Measurements from ENCODE around the gene MSRB3. TPM values are rescaled to one million over a fixed set of nuclear protein-coding genes. Genes with fewer than 3 reads are reported as not detected.
"Not testable (repeated sequence)": the region's sequence is repeated elsewhere in the genome, so short reads cannot be mapped to it uniquely, and the experiment has no call there.

The MSRB3 gene
- polyA plus RNA-seq (2013, experiment 1 of 2; ENCODE audit: insufficient read length), result 74.4 TPM
- 75.4 TPM for polyA plus RNA-seq (2013, experiment 2 of 2; ENCODE audit: insufficient read length)

DNA sequence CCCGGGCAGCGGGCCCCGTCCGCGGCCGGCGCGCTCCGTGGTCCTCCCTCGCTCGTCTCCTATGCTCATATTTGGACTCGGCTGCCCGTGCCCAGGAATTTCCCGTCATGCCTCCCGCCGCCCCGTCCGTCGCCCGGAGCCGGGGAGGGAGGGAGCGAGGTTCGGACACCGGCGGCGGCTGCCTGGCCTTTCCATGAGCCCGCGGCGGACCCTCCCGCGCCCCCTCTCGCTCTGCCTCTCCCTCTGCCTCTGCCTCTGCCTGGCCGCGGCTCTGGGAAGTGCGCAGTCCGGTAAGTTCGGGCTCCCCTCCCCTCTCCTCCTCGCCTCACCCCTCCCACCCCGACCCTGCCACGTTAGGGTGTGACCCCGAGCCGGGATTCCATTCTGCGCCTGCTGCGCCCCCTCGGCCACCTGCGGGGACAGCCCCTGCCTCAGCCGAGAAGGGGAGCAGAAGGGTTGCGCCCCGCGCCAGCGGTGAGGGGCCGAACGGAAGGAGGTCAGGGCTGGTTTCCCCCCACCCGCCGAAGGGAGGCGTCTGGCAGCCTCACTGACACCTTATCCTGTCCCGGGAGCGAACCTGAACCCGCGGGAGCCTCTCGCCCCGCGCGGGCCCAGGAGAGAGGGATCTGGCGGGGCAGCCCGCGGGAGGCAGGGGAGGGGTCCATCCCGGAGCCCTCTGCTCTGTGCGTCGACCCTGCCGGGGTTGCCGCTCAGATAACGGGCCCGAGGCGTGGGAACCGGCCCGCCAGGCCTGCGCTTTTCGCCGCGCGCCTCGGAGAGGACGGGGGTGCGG is at the start of gene MSRB3:
MSRB3 (plus strand) TSS at position 108 of the 793 bp plus-strand sequence. CDS start 29,897 bp downstream, outside the sequence.
- peak; percentile 88 for DNase-seq

DNA sequence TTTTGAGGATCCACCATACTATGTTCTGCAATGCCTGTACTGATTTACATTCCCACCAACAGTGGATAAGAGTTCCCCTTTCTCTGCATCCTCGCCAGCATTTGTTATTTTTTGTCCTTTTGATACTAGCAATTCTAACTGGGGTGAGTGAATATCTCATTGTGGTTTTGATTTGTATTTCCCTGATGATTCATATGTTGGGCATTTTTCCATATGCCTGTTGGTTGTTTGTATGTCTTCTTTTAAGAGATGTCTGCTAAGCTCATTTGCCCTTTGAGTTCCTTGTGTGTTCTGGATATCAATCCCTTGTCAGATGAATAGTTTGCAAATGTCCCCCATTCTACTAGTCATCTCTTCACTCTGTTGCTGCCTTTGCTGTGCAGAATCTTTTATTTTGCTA is 49.0 kb upstream of the MSRB3 start:
- DNase-seq, result peak; percentile 57

DNA sequence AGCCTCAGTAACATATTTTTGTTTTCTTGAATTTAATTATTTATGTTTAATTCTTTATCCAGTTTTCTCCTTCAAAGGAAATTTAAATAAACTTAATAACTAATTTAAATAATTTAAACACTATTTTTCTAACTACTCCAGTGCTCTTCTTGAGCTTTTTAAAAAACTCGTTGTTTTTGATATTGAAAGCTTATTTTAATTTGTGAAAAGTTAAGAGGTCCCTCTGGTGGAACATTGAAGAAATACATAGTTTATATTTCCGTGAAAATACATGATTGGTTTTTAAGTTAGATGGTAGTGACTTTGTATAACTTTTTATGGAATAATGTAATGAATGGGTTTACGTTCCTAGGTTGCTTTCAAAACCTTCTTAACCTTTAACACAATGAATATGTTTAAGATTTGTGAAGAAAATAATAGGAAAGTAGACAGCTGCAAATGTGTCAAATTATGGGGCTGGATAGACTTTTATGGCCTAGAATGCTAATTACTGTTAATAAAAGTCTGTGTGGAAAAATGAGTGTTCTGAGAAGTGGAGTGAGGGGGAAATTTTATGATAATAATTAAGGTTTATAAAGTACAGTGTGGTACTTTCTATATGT is 45.9 kb upstream of the MSRB3 start:
- DNase-seq, result peak; percentile 13

DNA sequence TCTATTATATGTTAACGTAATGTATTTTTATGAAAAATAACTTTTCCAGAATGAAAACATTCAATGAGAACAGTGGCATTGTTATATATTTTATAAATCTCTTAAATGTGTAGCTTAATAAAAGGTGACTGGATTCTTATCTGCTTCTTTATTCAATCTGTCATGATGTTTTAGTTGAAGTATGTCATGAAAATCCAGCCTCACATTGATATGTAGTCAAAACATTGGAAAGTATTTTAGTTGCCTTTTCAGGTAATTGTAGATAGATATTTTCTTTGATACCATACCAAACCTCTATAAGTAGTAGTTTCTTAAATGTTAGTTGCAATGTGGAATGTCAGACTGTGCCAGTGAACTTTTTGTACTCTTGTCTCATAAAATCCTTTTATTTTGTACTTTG is 41.3 kb upstream of the MSRB3 start:
- DNase-seq, result no peak

DNA sequence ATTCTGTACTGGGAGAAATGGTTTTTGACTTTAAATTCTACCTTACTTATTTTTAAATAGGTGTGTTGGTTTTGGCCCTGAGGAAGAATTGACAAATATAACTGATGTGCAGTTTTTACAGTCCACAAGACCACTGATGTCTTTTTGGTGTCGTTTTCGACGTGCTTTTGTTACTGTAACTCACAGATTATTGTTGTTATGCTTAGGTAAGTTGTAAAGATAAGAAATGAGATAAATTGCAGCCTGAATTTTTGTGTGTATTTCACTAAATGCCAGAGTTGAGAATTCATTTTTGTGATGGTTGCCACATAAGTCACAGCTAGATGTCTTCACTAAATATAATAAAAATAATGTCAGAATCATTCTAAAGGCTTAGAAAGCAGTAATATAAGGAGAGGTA is 39.9 kb upstream of the MSRB3 start:
- no peak for DNase-seq

DNA sequence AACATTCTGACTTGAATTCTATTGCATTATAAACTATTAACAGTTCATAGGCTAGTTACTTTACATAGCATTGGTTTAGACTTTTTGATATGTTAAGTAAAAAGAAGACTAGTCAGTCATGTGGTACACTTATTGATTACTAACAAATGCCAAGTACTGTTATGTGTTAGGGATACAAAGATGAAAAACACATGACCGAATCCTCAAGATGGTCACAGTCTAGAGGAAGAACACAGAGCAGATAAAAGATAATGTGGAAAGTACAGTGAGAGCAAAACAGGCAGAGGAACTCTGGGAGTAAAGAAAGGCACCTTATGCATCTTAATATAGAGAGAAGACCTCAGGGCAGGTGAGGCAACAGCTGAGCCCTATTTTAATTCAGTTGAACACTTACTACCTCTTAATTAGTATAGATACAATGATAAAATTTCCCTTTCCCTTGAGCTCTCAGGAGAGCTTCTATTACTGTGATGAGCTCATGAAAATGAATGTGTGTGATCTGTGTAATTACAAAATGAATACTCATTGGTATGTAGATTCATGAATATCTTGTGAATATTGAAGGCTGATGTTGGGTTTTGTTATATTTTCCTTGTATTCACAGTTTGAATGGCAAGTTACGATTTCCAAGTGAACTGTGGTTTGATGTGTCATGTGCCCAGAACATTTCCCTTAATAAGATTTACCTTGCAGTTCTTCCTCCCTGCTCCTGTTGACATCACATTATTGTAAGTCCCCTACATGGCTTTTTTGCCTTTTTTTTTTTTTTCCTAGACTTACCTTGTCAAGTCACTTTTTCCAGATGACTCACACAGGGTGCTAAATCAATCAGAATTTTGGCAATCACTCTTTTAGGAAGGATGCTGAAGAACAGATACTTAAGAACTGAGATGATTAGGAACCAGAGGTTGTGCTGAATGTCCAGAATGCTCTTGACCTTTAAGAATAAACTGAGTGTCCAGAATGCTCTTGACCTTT is 29.5 kb upstream of the MSRB3 start:
- DNase-seq, result no peak

DNA sequence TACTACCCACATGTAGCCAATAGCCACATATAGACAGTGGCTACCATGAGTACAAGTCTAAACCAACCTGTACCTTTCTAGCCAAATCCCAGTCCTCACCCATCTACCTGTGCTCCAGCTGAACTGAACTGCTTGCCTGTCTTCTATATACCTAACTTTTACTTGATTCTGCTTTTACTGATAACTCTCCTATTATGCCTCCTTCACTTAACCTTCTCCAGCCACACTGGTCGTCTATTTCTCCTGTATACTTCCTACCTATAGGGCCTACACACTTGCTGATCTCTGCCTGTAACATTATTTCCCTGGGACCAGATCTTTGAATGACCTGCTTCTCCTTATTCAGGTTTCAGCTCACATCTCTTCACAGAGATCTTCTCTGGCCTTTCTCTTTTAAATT is 26.0 kb upstream of the MSRB3 start:
- DNase-seq, result no peak

DNA sequence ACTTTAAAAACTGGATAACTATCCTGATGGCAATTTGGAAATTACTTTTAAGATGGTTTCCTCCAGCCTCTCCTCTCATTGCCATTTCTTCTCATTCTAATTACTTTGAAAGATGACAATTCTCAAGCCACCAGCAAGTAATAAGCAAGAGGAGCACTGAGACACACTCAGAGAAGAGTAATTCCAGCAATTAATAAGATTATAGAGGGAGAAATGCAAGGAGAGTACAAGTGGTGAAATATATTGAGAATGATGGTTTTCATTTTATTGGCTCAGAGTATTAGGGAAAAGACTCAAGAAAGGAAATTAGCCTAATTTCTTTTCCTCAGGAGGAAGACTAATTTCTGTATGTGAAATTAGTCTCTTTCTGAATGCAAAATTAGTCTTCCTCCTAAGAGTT is 20.5 kb upstream of the MSRB3 start:
- no peak for DNase-seq

DNA sequence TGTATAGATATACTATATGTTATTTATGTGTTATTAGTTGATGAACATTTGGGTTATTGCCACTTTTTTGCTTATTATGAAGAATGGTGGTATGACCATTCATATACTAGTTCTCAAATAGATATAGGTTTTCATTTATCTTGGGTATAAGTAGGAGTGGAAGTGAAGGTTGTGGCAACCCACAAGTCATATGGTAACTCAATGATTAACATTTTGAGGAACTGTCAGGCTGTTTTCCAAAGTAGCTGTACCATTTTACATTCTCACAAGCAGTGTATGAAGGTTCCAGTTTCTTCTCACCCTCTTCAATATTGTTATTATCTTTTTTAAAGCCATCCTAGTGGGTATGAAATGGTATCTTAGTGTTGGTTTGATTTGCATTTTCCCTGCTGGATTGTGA is 19.0 kb upstream of the MSRB3 start:
- DNase-seq, result no peak

DNA sequence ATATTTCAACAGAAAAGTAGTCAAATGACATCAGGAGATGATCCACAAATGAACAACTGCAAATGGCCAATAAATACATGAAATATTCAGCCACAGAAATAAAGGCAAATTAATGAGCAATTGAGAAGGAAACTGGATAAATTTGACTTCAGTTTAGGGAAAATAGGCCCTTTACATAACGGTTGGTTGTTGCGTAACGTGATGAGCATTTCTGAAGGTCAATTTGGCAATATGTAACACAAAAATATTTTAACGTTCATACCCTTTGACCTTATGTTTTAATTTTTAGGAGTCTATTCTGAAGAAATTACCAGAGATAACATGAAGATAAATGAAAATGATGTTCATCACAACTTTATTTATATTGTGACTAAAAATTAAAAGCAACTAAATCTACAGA is 14.7 kb upstream of the MSRB3 start:
- DNase-seq, result no peak

DNA sequence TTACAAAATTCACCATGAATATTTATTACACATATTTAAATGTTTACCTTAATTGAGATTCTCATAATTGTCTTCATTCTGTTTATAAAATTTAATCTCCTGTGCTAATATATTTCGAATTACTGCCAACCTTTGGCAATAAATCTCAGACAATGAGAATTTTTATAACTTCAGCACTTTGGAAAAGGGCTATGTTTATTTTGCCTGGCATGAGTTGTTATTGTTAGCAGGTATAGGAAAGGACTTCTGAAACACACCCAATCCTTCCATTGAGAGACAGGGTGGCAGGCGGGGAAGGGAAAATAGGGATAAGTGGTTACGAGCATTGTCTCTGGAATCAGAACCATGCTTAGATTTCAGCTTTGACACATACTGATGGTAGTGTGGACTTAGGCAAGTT is 12.1 kb upstream of the MSRB3 start:
- DNase-seq, result no peak

DNA sequence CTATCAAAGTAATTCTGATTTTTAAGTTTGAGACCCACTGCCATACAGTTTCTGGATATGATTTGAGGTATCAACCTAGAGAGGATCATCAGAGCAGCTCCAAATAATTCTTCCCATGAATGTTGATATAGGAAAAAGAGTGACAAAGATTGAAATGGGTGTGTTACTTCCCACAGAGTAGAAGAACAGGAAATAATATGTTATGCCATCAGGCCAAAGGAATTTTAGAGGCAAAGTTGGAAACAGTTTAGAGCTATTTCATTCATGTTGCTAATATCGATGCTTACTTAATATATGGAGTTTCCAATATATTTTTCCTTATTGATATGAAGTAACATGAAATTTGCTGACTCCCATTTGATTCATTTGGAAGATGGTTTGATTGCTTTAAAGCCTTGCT is 8.9 kb upstream of the MSRB3 start:
- DNase-seq, result peak; percentile 26

DNA sequence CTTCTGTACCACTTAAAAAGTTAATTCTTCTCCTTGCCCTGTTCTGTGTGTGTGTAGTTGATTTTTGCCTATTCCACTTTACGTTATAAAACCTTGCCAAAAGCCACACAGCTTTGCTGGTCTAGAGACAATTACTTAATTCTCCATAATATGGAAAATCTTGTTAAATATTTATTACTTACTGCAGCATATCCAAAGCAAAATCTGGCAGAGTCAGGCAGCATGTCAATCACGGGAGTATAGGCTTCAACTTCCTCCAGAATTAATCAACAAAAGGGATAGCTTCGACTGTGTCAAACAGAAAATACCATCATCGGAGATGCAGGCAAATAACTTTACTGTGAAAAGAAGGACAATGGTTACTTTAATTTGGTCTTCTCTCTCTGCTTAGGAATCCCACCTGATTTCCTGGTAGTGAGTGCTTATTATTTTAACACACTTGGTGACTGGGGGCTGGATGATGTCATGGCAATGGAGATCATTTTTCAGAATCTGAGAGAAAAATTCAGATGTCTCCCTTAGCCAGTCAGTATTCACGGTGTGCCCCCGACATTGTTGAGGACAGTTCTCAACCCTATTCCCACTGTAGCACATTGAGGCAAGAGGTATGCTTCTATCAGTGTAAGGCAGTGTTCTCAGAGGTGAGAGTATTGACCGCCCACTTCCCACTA is 3.7 kb upstream of the MSRB3 start:
- DNase-seq, result no peak

DNA sequence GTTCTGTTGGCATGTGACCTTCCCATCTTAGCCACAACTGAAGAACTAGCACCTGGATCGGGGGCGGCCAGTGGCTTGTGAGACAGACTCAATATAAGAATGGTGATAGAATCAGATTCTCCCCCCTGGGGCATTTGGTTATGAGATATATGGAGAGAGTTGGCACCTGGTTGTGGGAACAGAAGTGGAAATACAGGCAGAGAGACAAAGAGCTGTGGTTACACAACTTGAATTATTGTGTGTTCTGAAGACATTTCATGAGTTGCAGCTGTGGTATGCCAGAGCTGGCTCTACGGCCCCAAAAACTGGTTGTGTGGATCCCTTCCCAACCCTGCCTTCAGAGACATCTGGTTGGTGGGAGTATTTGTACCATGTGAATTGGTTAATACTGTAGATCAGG is 2.9 kb upstream of the MSRB3 start:
- DNase-seq, result no peak

DNA sequence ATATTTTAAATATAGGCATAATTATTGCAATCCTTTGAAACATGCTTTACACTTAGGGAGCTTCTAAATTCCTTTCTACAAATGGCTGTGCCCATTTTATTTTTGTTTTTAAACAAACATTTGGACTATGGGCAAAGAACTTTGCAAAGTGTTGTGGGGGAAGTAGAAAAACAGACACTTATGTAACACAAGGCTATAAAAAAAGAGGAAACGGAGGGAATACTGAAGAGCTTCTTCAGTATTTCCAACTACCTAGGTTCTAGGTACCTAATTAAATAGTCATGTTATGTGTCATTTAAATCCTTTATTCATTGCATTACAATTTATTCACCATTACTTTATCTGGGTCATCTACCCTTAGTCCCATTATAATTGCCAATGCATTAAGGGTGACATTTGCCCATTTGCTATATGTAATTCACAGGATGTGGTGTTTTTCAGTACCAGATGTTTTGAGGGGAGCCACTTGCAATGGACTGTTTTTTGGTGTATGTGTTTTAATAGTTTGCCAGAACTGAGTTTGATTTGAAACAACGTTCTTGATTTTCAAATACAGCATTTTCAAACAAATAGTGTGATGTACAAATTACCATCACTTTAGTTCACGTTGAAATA is 1.5 kb upstream of the MSRB3 start:
- DNase-seq, result no peak

DNA sequence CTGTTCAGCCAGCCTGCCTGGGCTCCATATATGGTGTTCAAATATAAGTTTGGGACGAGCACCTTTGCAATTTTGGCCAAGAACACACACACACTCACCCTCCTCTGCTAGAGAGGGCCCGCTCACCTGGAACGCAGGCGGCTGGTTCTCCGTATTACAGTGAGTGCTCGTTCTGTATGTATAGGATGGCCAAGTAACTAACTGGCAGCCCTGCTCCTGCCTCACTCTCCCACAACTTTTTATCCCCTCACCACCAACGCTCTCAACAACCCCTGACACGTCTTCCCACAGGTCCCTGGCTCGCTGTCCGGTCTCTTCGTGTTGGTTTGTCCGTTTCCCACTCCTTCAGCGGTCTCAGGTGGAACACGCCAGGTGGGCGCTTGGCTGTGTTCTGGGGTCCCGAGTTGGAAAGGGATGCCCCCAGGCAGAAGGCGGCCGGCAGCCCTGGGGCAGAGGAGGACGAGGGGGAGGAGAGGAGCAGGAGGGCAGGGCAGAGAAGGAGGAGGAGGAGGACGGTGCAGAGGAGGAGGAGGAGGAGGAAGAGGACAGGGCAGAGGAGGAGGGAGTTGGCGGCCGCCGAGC is 398 bp upstream of the MSRB3 start:
- no peak for DNase-seq

DNA sequence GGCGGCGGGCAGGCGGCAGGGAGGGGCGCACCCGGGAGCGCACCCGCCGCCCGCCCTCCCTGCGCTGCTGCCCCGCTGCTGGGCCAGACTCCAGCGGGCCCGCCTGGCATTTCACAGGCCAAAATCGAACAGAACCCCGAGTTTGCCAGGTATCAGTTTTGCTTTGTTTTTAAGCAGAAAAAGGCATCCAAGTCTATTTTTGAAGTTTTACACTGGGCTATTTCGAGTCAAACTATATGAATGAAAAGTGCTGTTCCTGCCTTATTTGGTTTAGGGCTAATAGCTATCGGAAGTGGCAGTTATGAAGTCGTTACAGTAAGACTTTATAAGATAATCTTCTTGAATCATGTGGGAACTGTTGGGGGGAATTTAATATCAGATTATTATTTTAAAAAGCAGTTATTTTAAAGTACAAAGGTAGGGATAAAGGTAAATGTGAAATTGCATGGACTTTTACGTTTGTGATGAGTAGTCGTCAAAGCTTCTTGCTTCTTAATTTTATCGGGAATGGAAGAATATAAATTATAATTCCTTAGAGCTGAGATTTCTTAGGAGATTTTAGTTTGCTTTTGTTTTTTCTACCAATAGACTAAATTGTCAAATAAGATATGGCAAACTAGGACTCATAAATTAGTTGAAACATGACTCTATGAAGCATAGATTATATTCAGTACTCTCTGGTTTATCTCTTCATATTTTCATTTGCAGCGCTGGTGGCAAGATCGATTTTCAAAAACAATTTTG is 1.1 kb downstream of the MSRB3 start:
- no peak for DNase-seq

DNA sequence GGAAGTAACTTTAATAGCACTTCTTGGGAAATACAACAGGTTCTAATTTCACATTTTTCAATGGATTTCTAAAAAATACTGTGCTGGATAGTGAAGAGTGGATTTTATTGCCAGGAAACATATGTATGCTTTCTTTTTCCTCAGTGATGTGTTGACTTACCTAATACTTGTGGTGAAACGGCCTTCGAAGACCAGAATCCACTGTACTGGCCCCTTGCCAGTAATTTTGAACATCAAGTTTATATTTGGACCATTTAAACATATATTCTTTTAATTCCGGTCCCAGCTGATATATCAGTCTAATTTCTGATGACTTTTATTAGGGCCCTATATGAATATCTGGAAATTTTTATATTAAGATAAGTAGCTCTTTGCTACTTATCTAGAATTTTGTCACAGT is 1.8 kb downstream of the MSRB3 start:
- DNase-seq, result peak; percentile 22

DNA sequence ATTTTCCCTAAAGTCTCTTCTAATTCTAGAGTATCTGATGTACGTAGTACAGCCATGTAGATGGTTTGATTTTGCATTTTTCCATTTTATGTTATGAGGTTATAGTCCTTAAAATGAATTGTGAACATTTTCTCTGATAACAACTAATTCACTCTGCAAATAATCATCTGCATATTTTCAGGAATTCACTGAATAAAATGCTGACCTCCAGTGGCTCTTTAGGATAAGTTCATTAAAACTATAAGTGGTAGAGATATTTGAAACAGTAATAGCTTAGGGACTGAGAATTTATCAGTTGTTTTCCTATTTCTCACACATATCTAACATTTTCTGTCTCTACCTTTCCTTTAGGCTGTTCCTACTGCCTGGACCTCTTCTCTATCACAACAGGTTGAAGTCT is 4.4 kb downstream of the MSRB3 start:
- DNase-seq, result no peak

DNA sequence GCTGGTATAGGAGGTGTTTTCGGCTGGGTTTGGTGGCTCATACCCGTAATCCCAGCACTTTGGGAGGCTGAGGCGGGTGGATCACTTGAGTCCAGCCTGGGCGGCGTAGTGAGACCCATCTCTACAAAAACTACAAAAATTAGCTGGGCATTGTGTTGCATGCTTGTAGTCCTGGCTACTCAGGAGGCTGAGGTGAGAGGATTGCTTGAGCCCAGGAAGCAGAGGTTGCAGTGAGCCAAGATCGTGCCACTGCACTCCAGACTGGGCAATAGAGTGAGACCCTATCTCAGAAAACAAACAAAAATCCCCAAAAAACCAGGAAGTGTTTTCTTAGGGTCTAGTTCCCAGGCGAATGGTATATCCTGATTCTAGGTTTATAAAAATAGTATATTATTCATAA is 7.0 kb downstream of the MSRB3 start:
- DNase-seq, result not testable (repeated sequence)

DNA sequence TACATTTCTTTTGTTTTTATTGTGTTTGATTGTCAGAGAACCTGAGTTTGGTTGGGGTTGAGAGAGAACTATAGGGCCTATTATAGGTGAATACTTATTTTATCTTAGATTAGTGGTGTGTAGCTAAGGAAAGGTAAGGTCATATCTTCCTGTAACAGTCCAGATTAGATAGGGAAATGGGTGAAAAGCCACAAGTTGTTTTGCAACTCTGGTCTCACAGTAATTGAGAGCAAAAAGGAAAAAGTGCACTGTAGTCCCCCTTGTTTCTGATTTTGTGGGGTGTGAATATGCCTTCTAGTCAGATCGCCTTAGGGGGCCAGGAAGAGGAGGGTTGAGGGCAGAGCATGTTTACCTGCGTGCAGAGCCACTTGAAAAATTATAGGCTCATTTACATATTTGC is 8.9 kb downstream of the MSRB3 start:
- DNase-seq, result no peak
